Ovary (tissue), 9 donors: ENCODE results near the gene MN1. TPM values are rescaled to one million over a fixed set of nuclear protein-coding genes. Genes with fewer than 3 reads are reported as not detected.

Experiments used
- DNase-seq, 5 donors: peaks; one replicate each; pipeline ENCODE4 v3.0.0-alpha.2; 2019 to 2020
- H3K27ac ChIP-seq, 2 donors: fragments of 200-600 bp; one replicate each; pipeline versions ENCODE4 v1.5.1 to v1.8.0; 2019 to 2022
- H3K27me3 ChIP-seq: fragments of 200-600 bp; one replicate; pipeline ENCODE4 v1.8.0; 2022
- H3K36me3 ChIP-seq: fragments of 200-600 bp; sonication (generic); one replicate; pipeline ENCODE4 v1.5.1; 2019
- H3K4me1 ChIP-seq: one replicate; pipeline ENCODE4 v1.8.1; 2013; ENCODE audit warnings: mild to moderate bottlenecking, moderate library complexity; ENCODE audit not compliant: insufficient read depth
- H3K4me3 ChIP-seq: fragments of 200-600 bp; sonication (generic); one replicate; pipeline ENCODE4 v1.5.1; 2017
- H3K9me3 ChIP-seq, 2 donors: fragments of 200-600 bp in 1 of 2; sonication (generic) in 1 of 2; one replicate each; pipeline versions ENCODE4 v1.5.1 to v1.8.1; 2013 to 2019; ENCODE audit warnings: mild to moderate bottlenecking in 1 of 2, moderate library complexity in 1 of 2
- CTCF ChIP-seq, 3 donors: fragments of 450-650 bp in 2 of 3; fragments of 200-600 bp in 1 of 3; IDR thresholded peaks; one replicate each; pipeline versions ENCODE4 v1.5.1 to v1.8.0; 2016 to 2022; ENCODE audit warnings: antibody characterized with exemption in 3 of 3, mild to moderate bottlenecking in 1 of 3
- EP300 ChIP-seq: sonication (generic); formaldehyde crosslinking; IDR thresholded peaks from one replicate; pipeline ENCODE4 v1.6.1; 2017; ENCODE audit warnings: antibody characterized with exemption
- POLR2A ChIP-seq: fragments of 450-650 bp; IDR thresholded peaks from one replicate; pipeline ENCODE4 v1.6.1; 2017; ENCODE audit warnings: antibody characterized with exemption, mild to moderate bottlenecking, moderate library complexity
- WGBS, 3 donors: extraction: QIAGEN DNeasy Blood & Tissue Kit in 1 of 3; methylation state at CpG; one replicate each; pipeline versions ENCODE4 v1.1.5 to v1.1.7; 2013 to 2017; 5-methylcytosine and 5-hydroxymethylcytosine counted together
- intact Hi-C, 4 donors: fragments of 100-400 bp; cut with DNase I; formaldehyde crosslinking; loops; one replicate each; pipeline versions ENCODE4 v1.11.0 to v1.15.1; 2022 to 2023
- polyA plus RNA-seq, 2 donors: library from polyadenylated mRNA; stranded (reverse); fragments of 200-250 nt in 1 of 2; fragments of 350-450 nt in 1 of 2; fragmentation: Illumina TruSeq in 1 of 2; extraction: RNeasy Lipid Tissue Mini Kit (QIAGEN cat#74804) in 1 of 2; gene quantifications; one replicate each; pipeline ENCODE4 v1.2.3, GENCODE V29; 2013 to 2014
- total RNA-seq, 7 donors: library from RNA; depleted of rRNA in 2 of 7; stranded (reverse); fragments of >200 nt in 2 of 7; fragmentation: NEBNext Ultra II Directional in 3 of 7; extraction: Animal tissue kit (Norgen Biotek cat#: 25700) in 3 of 7; gene quantifications; one replicate each; pipeline versions ENCODE4 v1.1.0 to v1.2.4, GENCODE V29; 2016 to 2023
- donor health status: DM: no; HTN: no; CAD: no; lungs with moderate emphysema.
- donor health status: DM: no; HTN: no; CAD: no.
- donor health status: Bipolar disorder and iron deficiency.
- donor health status: DM: yes; HTN: yes; CAD: no.
- donor health status: DM: no; HTN: no; CAD: no.
- donor health status: DM: yes; HTN: yes; CAD: no.

MN1 gene
- total and polyA plus RNA-seq, 9 donors: 6.7 to 33.5 (median 13.4) TPM

GRCh38 chr22:27843441-27843840 lies 41.9 kb upstream of the MN1 start:
- H3K27ac ChIP-seq: peak overlapping the region; percentile 32 to 71
- 72 to 74% (median 72%) methylated on average over 7 of the region's 7 CpGs for WGBS, 3 donors
- H3K36me3 ChIP-seq: no peaks in the 10 kb centered on the region
- no peak for TF ChIP-seq EP300
- no peak for TF ChIP-seq CTCF (IDR thresholded peaks at IDR 0.05)
- TF ChIP-seq POLR2A: no peak
- DNase-seq: peak in 1 of 5 donors; percentile 36
- H3K27me3 ChIP-seq: no peaks in the 10 kb centered on the region
- intact Hi-C loops: no loop called here
- H3K9me3 ChIP-seq: no peaks in the 10 kb centered on the region
- H3K4me1 ChIP-seq: peaks cover 6% of the 10 kb centered on the region
- H3K4me3 ChIP-seq: no peak overlapping the region

- peak overlapping the region; percentile 32 to 71 for H3K27ac ChIP-seq
- H3K36me3 ChIP-seq: no peaks in the 10 kb centered on the region
- DNase-seq: peak in 2 of 5 donors; percentile 32 to 38
- intact Hi-C loops: no loop called here
- TF ChIP-seq POLR2A: no peak
- no peak for TF ChIP-seq EP300
- TF ChIP-seq CTCF (IDR thresholded peaks at IDR 0.05): no peak
- no peak overlapping the region for H3K4me3 ChIP-seq
- H3K27me3 ChIP-seq: no peaks in the 10 kb centered on the region
- H3K4me1 ChIP-seq: peaks cover 6% of the 10 kb centered on the region
- H3K9me3 ChIP-seq: no peaks in the 10 kb centered on the region
- WGBS, 3 donors: 33 to 41% (median 40%) methylated on average over 15 of the region's 15 CpGs
Observed at GRCh38 chr22:27842669-27843431, 41.3 kb upstream of the MN1 start.

- Histone ChIP-seq H3K4me3 (no peak overlapping the region), H3K27ac (peak overlapping the region in 1 of 2 donors; percentile 71), H3K4me1 (peaks cover 6% of the 10 kb centered on the region), H3K9me3 (no peaks in the 10 kb centered on the region), H3K27me3 (no peaks in the 10 kb centered on the region), H3K36me3 (no peaks in the 10 kb centered on the region)
- intact Hi-C loops: no loop called here
- peak in 1 of 5 donors; percentile 31 for DNase-seq
- no peak for TF ChIP-seq CTCF (IDR thresholded peaks at IDR 0.05)
- WGBS, 3 donors: 25 to 48% (median 25%) methylated on average over 1 of the region's 1 CpG
Observed at GRCh38 chr22:27842201-27842600, 40.6 kb upstream of the MN1 start.

- H3K27me3 ChIP-seq: no peaks in the 10 kb centered on the region
- H3K36me3 ChIP-seq: no peaks in the 10 kb centered on the region
- intact Hi-C loops: no loop called here
- no peak overlapping the region for H3K4me3 ChIP-seq
- WGBS, 3 donors: 95 to 98% (median 96%) methylated on average over 7 of the region's 7 CpGs
- peaks cover 10% of the 10 kb centered on the region for H3K4me1 ChIP-seq
- no peak overlapping the region for H3K27ac ChIP-seq
- DNase-seq: peak in 2 of 5 donors; percentile 13 to 28
- no peaks in the 10 kb centered on the region for H3K9me3 ChIP-seq
- no peak for TF ChIP-seq EP300
- TF ChIP-seq POLR2A: no peak
- TF ChIP-seq CTCF (IDR thresholded peaks at IDR 0.05): no peak
Observed at GRCh38 chr22:27840436-27840835, 38.9 kb upstream of the MN1 start.
